Measurements from ENCODE around the gene CADM4.

- TF ChIP-seq CTCF (IDR thresholded peaks at IDR 0.05) = no peak
- TF ChIP-seq POLR2A (IDR thresholded peaks at IDR 0.05) = no peak
- no peak for TF ChIP-seq POLR2AphosphoS5 (IDR thresholded peaks at IDR 0.05)
- TF ChIP-seq EP300 (IDR thresholded peaks at IDR 0.05) = no peak
These were observed 60.9 kb downstream of the CADM4 start for GRCh38 chr19:43578787-43579186.
